Lung (tissue), 12 donors: ENCODE results near the gene TSC1. TPM values are rescaled to one million over a fixed set of nuclear protein-coding genes. Genes with fewer than 3 reads are reported as not detected.

ENCODE experiments used
- ATAC-seq: fragments of 200-7000 bp; cut with Tn5 transposase; one replicate; pipeline ENCODE4 v1.9.1; 2020; ENCODE audit warnings: moderate number of reproducible peaks; ENCODE audit not compliant: insufficient read depth, low FRiP score
- DNase-seq, 3 donors: peaks; one replicate each; pipeline ENCODE4 v3.0.0-alpha.2; 2013 to 2017
- H3K27ac ChIP-seq, 2 donors: one replicate each; pipeline ENCODE4 v1.5.1; 2013; ENCODE audit warnings: mild to moderate bottlenecking in 2 of 2, moderate library complexity in 2 of 2, control low read depth in 1 of 2, inconsistent platforms in 1 of 2, low read depth in 1 of 2, low read length in 1 of 2
- H3K27me3 ChIP-seq, 3 donors: one replicate each; pipeline ENCODE4 v1.5.1; 2013; ENCODE audit warnings: low read length in 2 of 3; ENCODE audit not compliant: control insufficient read depth in 3 of 3, insufficient read depth in 3 of 3
- H3K36me3 ChIP-seq, 4 donors: one replicate each; pipeline ENCODE4 v1.5.1; 2013; ENCODE audit warnings: low read length in 4 of 4, mild to moderate bottlenecking in 1 of 4, moderate library complexity in 1 of 4; ENCODE audit not compliant: control insufficient read depth in 4 of 4, insufficient read depth in 4 of 4
- H3K4me1 ChIP-seq, 5 donors: one replicate each; pipeline ENCODE4 v1.5.1; 2013; ENCODE audit warnings: low read length in 5 of 5, mild to moderate bottlenecking in 2 of 5, moderate library complexity in 1 of 5; ENCODE audit not compliant: control insufficient read depth in 5 of 5, insufficient read depth in 5 of 5
- H3K4me3 ChIP-seq: one replicate; pipeline ENCODE4 v1.5.1; 2013; ENCODE audit warnings: mild to moderate bottlenecking, control low read depth, moderate library complexity
- H3K9ac ChIP-seq, 2 donors: one replicate each; pipeline ENCODE4 v1.5.1; 2013; ENCODE audit warnings: low read length in 2 of 2, control low read depth in 1 of 2; ENCODE audit not compliant: insufficient read depth in 1 of 2
- H3K9me3 ChIP-seq, 4 donors: one replicate each; pipeline ENCODE4 v1.5.1; 2013; ENCODE audit warnings: low read length in 3 of 4, mild to moderate bottlenecking in 1 of 4, moderate library complexity in 1 of 4; ENCODE audit not compliant: control insufficient read depth in 4 of 4, insufficient read depth in 3 of 4
- CTCF ChIP-seq: IDR thresholded peaks from 2 replicates; pipeline ENCODE4 v1.5.1; 2012; ENCODE audit warnings: mild to moderate bottlenecking; ENCODE audit errors: control extremely low read depth, extremely low read depth
- WGBS, 2 donors: extraction: QIAGEN DNeasy Blood & Tissue Kit; methylation state at CpG; one replicate each; pipeline ENCODE4 v1.1.7; 2013; 5-methylcytosine and 5-hydroxymethylcytosine counted together
- polyA plus RNA-seq, 2 donors: library from polyadenylated mRNA; stranded (reverse); fragments of 200-250 nt; gene quantifications; one replicate each; pipeline ENCODE4 v1.2.1, GENCODE V29; 2013
- total RNA-seq, 2 donors: library from RNA; depleted of rRNA in 1 of 2; stranded (reverse); fragments of >200 nt in 1 of 2; gene quantifications; one replicate each; pipeline ENCODE4 v1.2.1, GENCODE V29; 2014 to 2021
- donor health status: control.
- donor health status: control.
- donor health status: Bipolar disorder and iron deficiency.
- donor health status: healthy.
- donor health status: DM: yes; HTN: yes; CAD: no.

The TSC1 gene
- total and polyA plus RNA-seq, 4 donors, result 11.4 to 76.6 (median 33.5) TPM

GRCh38 chr9:132946631-132947295 lies 2.3 kb upstream of the TSC1 start:
- no peak overlapping the region for H3K9ac ChIP-seq
- DNase-seq (peak in 2 of 3 donors; percentile 33 to 34), ATAC-seq (no peak)
- no peak for TF ChIP-seq CTCF
- no peak overlapping the region for H3K4me3 ChIP-seq
- H3K27me3 ChIP-seq, result no peaks in the 10 kb centered on the region
- peak overlapping the region in 1 of 2 donors; percentile 36 for H3K27ac ChIP-seq
- peaks cover 0 to 3% (median 0%) of the 10 kb centered on the region in 4 donors for H3K36me3 ChIP-seq
- H3K4me1 ChIP-seq, result peaks cover 0 to 30% (median 8%) of the 10 kb centered on the region in 5 donors
- no peaks in the 10 kb centered on the region for H3K9me3 ChIP-seq
- WGBS, 2 donors, result 89% methylated on average over 7 of the region's 7 CpGs

DNA sequence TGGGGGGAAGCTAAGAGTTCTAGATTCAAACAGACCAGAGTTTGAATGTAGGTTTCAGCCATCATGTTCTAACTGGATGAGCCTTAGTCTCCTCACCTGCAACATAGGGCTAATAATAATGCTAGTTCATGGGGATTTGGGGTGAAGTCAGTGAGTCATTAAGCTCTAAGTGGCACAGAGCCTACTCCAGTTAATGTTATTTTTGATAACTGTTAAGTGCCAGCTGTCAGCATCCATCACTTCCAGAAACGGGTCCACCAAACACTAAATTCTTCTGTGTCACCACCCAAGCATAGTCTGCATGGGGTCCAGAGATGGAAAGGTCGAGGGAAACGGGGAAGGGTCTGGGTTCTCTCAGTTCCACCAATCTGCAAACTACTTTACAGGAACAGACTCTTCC lies 1.8 kb upstream of the TSC1 start:
- no peak for TF ChIP-seq CTCF
- 59 to 68% methylated on average over 3 of the region's 3 CpGs for WGBS, 2 donors
- H3K27ac ChIP-seq, result peak overlapping the region in 1 of 2 donors; percentile 36
- no peaks in the 10 kb centered on the region for H3K27me3 ChIP-seq
- H3K9me3 ChIP-seq, result no peaks in the 10 kb centered on the region
- peaks cover 0 to 30% (median 8%) of the 10 kb centered on the region in 5 donors for H3K4me1 ChIP-seq
- ATAC-seq (no peak), DNase-seq (no peak)
- no peak overlapping the region for H3K4me3 ChIP-seq
- no peak overlapping the region for H3K9ac ChIP-seq
- H3K36me3 ChIP-seq, result peaks cover 0 to 3% (median 0%) of the 10 kb centered on the region in 4 donors

- Histone ChIP-seq H3K36me3 (peaks cover 0 to 3% (median 0%) of the 10 kb centered on the region in 4 donors), H3K9ac (peak overlapping the region; percentile 15 to 57), H3K4me3 (peak overlapping the region; percentile 60), H3K9me3 (no peaks in the 10 kb centered on the region), H3K27me3 (no peaks in the 10 kb centered on the region), H3K27ac (peak overlapping the region; percentile 93 to 96), H3K4me1 (peaks cover 0 to 30% (median 8%) of the 10 kb centered on the region in 5 donors)
- no peak for TF ChIP-seq CTCF
- DNase-seq (no peak), ATAC-seq (no peak)
- WGBS, 2 donors, result 63 to 64% methylated on average over 23 of the region's 23 CpGs
Observed at GRCh38 chr9:132945186-132946130, 1.0 kb upstream of the TSC1 start.
